Activated CD8-positive, alpha-beta memory T cell treated with anti-CD3 and anti-CD28 coated beads for 36 hours (primary cell): ENCODE measurements around the gene ZNF555. TPM values are rescaled to one million over a fixed set of nuclear protein-coding genes. Genes with fewer than 3 reads are reported as not detected.
"Not testable (repeated sequence)": the region's sequence is repeated elsewhere in the genome, so short reads cannot be mapped to it uniquely, and the experiment has no call there.

Experiments
- CTCF ChIA-PET: fragments of 350-600 bp; sonication (Branson Sonifier 250); formaldehyde crosslinking; loops from one replicate; lab custom pipeline; 2021; ENCODE audit warnings: antibody characterized with exemption; lab: Charles Lee
- POLR2A ChIA-PET: fragments of 350-600 bp; sonication (Branson Sonifier 250); formaldehyde crosslinking; loops from one replicate; lab custom pipeline; 2021; ENCODE audit warnings: antibody characterized with exemption; lab: Charles Lee
- total RNA-seq, 2 experiments: library from RNA; stranded (reverse); gene quantifications; one replicate each; pipeline ENCODE4 v1.2.3, GENCODE V29; 2021

The ZNF555 gene
- 1 to 10 TPM; 2.1 to 2.3 TPM for total RNA-seq

- ChIA-PET CTCF (interaction anchor here (0.9 to 2.7 kb wide), 2 partner anchors 22 to 56 kb away, joined by 3 to 12 read pairs; partner anchors contain the start of genes THOP1 and ZNF554), POLR2A (interaction anchor here (0.6 kb wide), 1 partner anchor 158 kb away, joined by 3 read pairs; no protein-coding TSS in a partner anchor)
Observed at GRCh38 chr19:2840794-2841791, at the start of gene ZNF555. ZNF555 (plus strand) TSS chr19:2841475; CDS start chr19:2841573, 98 bp downstream.

- CTCF ChIA-PET, result no interaction called here
- POLR2A ChIA-PET, result no interaction called here
Observed at GRCh38 chr19:2791876-2792275, 49.4 kb upstream of the ZNF555 start.

- POLR2A ChIA-PET, result not testable (repeated sequence)
Observed at GRCh38 chr19:2792666-2793065, 48.6 kb upstream of the ZNF555 start.

GRCh38 chr19:2793126-2793525 lies 48.1 kb upstream of the ZNF555 start:
- CTCF ChIA-PET, result no interaction called here
- POLR2A ChIA-PET, result no interaction called here

More at GRCh38 chr19:2792666-2793065, 48.6 kb upstream of the ZNF555 start:
- CTCF ChIA-PET, result not testable (repeated sequence)

GRCh38 chr19:2793577-2793976 lies 47.7 kb upstream of the ZNF555 start:
- CTCF ChIA-PET, result no interaction called here
- POLR2A ChIA-PET, result no interaction called here

GRCh38 chr19:2795827-2796658 lies 45.2 kb upstream of the ZNF555 start:
- ChIA-PET CTCF (interaction anchor here (0.9 kb wide), 1 partner anchor 46 kb away, joined by 3 read pairs; no protein-coding TSS in a partner anchor), POLR2A (interaction anchor here (0.7 kb wide), 1 partner anchor 12 kb away, joined by 3 read pairs; no protein-coding TSS in a partner anchor)

- CTCF ChIA-PET, result no interaction called here
Observed at GRCh38 chr19:2796659-2797266, 44.5 kb upstream of the ZNF555 start.

GRCh38 chr19:2797280-2797679 lies 44.0 kb upstream of the ZNF555 start:
- CTCF ChIA-PET, result no interaction called here
- POLR2A ChIA-PET, result no interaction called here

More at GRCh38 chr19:2796659-2797266, 44.5 kb upstream of the ZNF555 start:
- POLR2A ChIA-PET, result no interaction called here

GRCh38 chr19:2798158-2798685 lies 43.1 kb upstream of the ZNF555 start:
- ChIA-PET POLR2A (no interaction called here), CTCF (no interaction called here)

GRCh38 chr19:2798733-2799132 lies 42.5 kb upstream of the ZNF555 start:
- ChIA-PET POLR2A (no interaction called here), CTCF (no interaction called here)

- ChIA-PET CTCF (no interaction called here), POLR2A (no interaction called here)
Observed at GRCh38 chr19:2799273-2800020, 41.8 kb upstream of the ZNF555 start.

GRCh38 chr19:2800506-2800905 lies 40.8 kb upstream of the ZNF555 start:
- POLR2A ChIA-PET, result no interaction called here
- CTCF ChIA-PET, result no interaction called here

GRCh38 chr19:2802826-2803225 lies 38.4 kb upstream of the ZNF555 start:
- ChIA-PET POLR2A (no interaction called here), CTCF (no interaction called here)

GRCh38 chr19:2803486-2804155 lies 37.7 kb upstream of the ZNF555 start:
- ChIA-PET POLR2A (no interaction called here), CTCF (no interaction called here)

- POLR2A ChIA-PET, result no interaction called here
- CTCF ChIA-PET, result no interaction called here
Observed at GRCh38 chr19:2804156-2805004, 36.9 kb upstream of the ZNF555 start.

- POLR2A ChIA-PET, result no interaction called here
Observed at GRCh38 chr19:2805261-2805900, 35.9 kb upstream of the ZNF555 start.

More at GRCh38 chr19:2805261-2805900, 35.9 kb upstream of the ZNF555 start:
- CTCF ChIA-PET, result no interaction called here
